AG10803 (cell line): Measurements from ENCODE around the gene ATP9B.

ENCODE experiments used
- DNase-seq: peaks from one replicate; pipeline ENCODE4 v3.0.0; 2010; ENCODE audit warnings: low read depth
- H3K4me3 ChIP-seq: 2 replicates; pipeline ENCODE4 v1.5.1; 2011; ENCODE audit warnings: mild to moderate bottlenecking, low read length, control low read depth
- TF ChIP-seq, protein P1 (sequence below): conservative IDR thresholded peaks from 2 replicates; pipeline ENCODE4 v1.5.1; 2011; ENCODE audit warnings: mild to moderate bottlenecking, low read length, control low read depth, inconsistent platforms

ATP9B gene

GRCh38 chr18:79294235-79294634 lies 225.0 kb downstream of the ATP9B start:
- TF ChIP-seq, protein P1, sequence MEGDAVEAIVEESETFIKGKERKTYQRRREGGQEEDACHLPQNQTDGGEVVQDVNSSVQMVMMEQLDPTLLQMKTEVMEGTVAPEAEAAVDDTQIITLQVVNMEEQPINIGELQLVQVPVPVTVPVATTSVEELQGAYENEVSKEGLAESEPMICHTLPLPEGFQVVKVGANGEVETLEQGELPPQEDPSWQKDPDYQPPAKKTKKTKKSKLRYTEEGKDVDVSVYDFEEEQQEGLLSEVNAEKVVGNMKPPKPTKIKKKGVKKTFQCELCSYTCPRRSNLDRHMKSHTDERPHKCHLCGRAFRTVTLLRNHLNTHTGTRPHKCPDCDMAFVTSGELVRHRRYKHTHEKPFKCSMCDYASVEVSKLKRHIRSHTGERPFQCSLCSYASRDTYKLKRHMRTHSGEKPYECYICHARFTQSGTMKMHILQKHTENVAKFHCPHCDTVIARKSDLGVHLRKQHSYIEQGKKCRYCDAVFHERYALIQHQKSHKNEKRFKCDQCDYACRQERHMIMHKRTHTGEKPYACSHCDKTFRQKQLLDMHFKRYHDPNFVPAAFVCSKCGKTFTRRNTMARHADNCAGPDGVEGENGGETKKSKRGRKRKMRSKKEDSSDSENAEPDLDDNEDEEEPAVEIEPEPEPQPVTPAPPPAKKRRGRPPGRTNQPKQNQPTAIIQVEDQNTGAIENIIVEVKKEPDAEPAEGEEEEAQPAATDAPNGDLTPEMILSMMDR, result no peak
- DNase-seq, result no peak
- no peak overlapping the region for H3K4me3 ChIP-seq

DNA sequence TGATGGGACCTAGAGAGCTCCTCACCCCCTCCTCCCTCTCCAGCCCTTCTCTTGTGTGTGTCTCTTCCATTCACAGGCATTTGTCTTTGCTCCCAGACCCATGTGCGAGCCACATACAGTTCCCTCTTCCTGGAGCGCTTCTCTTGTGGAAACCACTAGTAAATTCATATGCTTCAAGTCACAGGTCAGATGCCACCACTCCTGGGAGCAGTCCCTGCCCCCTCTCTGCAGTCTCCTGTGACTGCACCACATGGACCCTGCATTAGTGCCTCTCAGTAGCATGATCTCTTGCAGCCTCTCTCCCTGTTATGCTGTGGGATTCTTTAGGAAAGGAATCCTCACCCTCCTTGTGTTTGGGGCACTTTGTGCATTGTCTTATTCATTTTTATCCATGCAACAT lies 230.1 kb downstream of the ATP9B start:
- DNase-seq, result no peak
- no peak overlapping the region for H3K4me3 ChIP-seq
- TF ChIP-seq, protein P1, result no peak

DNA sequence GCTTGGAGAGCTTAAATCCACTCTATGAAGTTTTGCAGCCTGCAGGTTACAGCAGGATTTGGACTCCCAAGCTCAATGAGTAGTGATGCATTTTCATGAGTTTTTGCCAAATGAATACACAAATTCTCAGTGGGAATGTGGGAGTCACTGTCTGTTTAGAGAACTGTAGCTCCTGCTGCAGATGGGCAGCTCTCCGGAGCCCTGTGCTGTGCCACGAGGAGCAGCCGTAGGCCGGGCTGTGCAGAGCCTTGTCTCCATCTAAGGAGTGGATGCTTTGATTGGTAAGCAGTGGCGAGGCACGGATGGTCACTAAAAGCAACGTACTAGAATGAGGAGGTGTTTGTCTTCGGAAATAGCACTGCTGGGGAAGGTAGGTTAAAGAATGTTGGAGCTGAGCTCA lies 230.5 kb downstream of the ATP9B start:
- H3K4me3 ChIP-seq, result no peak overlapping the region
- DNase-seq, result no peak
- TF ChIP-seq, protein P1, result no peak

DNA sequence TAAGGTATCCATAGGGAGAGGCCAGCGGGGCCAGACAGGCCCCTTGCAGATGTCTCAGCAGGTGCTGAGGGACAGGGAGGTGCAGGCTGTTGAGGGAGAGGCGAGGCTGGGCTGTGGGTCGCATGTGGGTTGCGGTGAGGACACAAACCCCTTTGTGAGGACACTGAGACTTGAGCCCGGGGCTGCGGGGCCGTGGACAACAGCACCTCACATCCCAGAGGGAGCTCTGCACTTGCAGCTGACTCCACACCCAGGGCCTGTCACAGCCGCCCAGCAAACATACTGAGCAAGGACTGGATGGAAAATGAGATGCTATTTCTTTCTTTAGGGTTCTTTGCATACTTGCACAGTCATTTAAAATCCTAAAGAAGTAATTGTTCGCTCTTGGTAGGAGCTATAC lies 231.2 kb downstream of the ATP9B start:
- TF ChIP-seq, protein P1, result no peak
- H3K4me3 ChIP-seq, result no peak overlapping the region
- no peak for DNase-seq

GRCh38 chr18:79302120-79302519 lies 232.9 kb downstream of the ATP9B start:
- peak; percentile 4 for DNase-seq
- no peak overlapping the region for H3K4me3 ChIP-seq
- TF ChIP-seq, protein P1, result no peak

DNA sequence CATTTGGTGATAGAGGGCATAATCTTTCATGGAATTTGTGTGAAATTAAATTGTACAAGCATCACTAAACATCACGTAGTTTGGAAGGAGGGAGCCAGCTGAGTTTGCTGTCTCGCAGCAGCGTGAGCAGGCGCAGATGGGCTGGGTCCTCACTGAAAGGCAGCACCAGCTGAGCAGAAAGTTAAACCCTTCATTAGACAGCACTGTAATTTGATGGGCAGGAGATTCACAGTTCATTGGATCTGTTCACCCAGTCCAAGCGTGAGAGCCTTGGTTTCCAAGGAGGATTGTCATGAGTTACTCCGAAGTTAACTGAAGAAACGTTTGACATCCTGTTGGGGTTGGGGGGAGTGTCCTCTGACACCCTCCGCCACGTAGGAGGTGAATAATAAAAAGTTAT lies 236.7 kb downstream of the ATP9B start:
- no peak for DNase-seq
- no peak overlapping the region for H3K4me3 ChIP-seq
- TF ChIP-seq, protein P1, result no peak

DNA sequence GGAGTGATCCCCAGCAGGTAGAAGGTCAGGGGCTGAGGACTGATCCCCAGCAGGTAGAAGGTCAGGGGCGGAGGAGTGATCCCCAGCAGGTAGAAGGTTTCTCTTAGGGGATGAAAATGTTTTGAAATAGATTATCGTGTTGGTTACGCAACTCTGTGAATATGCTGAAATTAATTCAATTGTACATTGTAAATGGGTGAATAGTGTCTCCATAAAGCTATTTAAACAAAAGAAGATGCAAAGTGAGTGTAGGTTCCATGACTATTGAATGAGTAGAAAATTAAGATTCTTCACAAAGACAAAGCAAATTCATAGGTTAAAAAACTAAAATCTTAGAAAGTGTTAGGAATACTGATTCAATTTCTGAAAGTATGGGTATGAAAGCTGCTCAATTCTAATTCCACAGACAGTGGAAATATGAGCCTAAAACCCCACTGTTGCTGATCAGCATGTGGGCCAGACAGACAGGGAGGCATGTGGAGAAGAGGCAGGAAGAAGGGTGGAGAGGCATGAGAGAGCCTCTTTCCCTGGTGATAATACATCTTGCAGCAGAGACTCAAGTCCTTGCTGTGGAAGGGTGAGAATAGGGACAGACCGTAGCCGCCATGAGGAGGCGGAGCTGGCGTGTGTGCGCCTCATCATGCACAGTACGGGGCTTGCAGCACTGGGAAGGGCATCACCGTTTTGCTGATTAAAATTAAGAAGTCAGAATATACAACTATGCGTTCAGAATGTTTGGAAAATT lies 240.6 kb downstream of the ATP9B start:
- H3K4me3 ChIP-seq, result no peak overlapping the region
- DNase-seq, result peak; percentile 9
- TF ChIP-seq, protein P1, result no peak
